SHP77 treated with DMSO at 0.1 percent for 48 hours (cell line): Measurements from ENCODE around the gene LEF1.

Source experiments
- DNase-seq: peaks from one replicate; lab custom pipeline; 2025; lab: John Stamatoyannopoulos, UW

Gene LEF1

GRCh38 chr4:108148316-108148715 is 20.4 kb downstream of the LEF1 start:
- peak; percentile 10 for DNase-seq

GRCh38 chr4:108146819-108147218 is 21.9 kb downstream of the LEF1 start:
- DNase-seq = no peak

- no peak for DNase-seq
Measured at GRCh38 chr4:108146336-108146735, 22.4 kb downstream of the LEF1 start.

- no peak for DNase-seq
Measured at GRCh38 chr4:108144451-108144850, 24.3 kb downstream of the LEF1 start.

- no peak for DNase-seq
Measured at GRCh38 chr4:108143515-108143914, 25.2 kb downstream of the LEF1 start.

GRCh38 chr4:108142870-108143269 is 25.9 kb downstream of the LEF1 start:
- no peak for DNase-seq

- DNase-seq = no peak
Measured at GRCh38 chr4:108141213-108141950, 27.4 kb downstream of the LEF1 start.

GRCh38 chr4:108140328-108140727 is 28.4 kb downstream of the LEF1 start:
- DNase-seq = no peak

- DNase-seq = no peak
Measured at GRCh38 chr4:108139089-108139488, 29.6 kb downstream of the LEF1 start.

GRCh38 chr4:108135549-108136209 is 33.1 kb downstream of the LEF1 start:
- no peak for DNase-seq

- DNase-seq = no peak
Measured at GRCh38 chr4:108130955-108131354, 37.8 kb downstream of the LEF1 start.

GRCh38 chr4:108129196-108129595 is 39.5 kb downstream of the LEF1 start:
- no peak for DNase-seq

GRCh38 chr4:108126806-108127205 is 41.9 kb downstream of the LEF1 start:
- no peak for DNase-seq

GRCh38 chr4:108120789-108121188 is 47.9 kb downstream of the LEF1 start:
- DNase-seq = no peak

- no peak for DNase-seq
Measured at GRCh38 chr4:108119199-108119800, 49.4 kb downstream of the LEF1 start.

- peak; percentile 1 for DNase-seq
Measured at GRCh38 chr4:108118505-108118904, 50.2 kb downstream of the LEF1 start.

GRCh38 chr4:108117418-108118182 is 51.1 kb downstream of the LEF1 start:
- no peak for DNase-seq

GRCh38 chr4:108116423-108117168 is 52.1 kb downstream of the LEF1 start:
- no peak for DNase-seq

- DNase-seq = no peak
Measured at GRCh38 chr4:108115168-108115526, 53.6 kb downstream of the LEF1 start.

- peak; percentile 3 for DNase-seq
Measured at GRCh38 chr4:108114503-108114902, 54.2 kb downstream of the LEF1 start.

GRCh38 chr4:108113229-108113628 is 55.5 kb downstream of the LEF1 start:
- no peak for DNase-seq

- DNase-seq = no peak
Measured at GRCh38 chr4:108111781-108112180, 57.0 kb downstream of the LEF1 start.
